PFSK-1 (cell line): ENCODE data around the gene FOXC1.

Experiments
- POLR2AphosphoS5 ChIP-seq: IDR thresholded peaks from 2 replicates; pipeline ENCODE4 v1.6.1; 2012; ENCODE audit warnings: low read depth, mild to moderate bottlenecking, control low read depth, low read length, moderate library complexity
- SIN3A ChIP-seq: IDR thresholded peaks from 2 replicates; pipeline ENCODE4 v1.6.1; 2012; ENCODE audit warnings: mild to moderate bottlenecking, low read length, moderate library complexity, borderline replicate concordance; ENCODE audit not compliant: insufficient read depth

- TF ChIP-seq SIN3A, result no peak
- no peak for TF ChIP-seq POLR2AphosphoS5
Observed at GRCh38 chr6:1624851-1625781, 15.4 kb downstream of the FOXC1 start.
